C4-2B (cell line): Measurements from ENCODE around the gene MYO1H.

Experiments
- H3K27ac ChIP-seq: fragments of 450-650 bp; 2 replicates; pipeline ENCODE4 v1.5.1; 2017
- ZFX ChIP-seq: fragments of 450-650 bp; IDR thresholded peaks from 2 replicates; pipeline ENCODE4 v1.6.1; 2017
- TF ChIP-seq, protein P1 (sequence below): fragments of 450-650 bp; conservative IDR thresholded peaks from 2 replicates; pipeline ENCODE4 v1.5.1; 2017; ENCODE audit warnings: mild to moderate bottlenecking

MYO1H gene

DNA sequence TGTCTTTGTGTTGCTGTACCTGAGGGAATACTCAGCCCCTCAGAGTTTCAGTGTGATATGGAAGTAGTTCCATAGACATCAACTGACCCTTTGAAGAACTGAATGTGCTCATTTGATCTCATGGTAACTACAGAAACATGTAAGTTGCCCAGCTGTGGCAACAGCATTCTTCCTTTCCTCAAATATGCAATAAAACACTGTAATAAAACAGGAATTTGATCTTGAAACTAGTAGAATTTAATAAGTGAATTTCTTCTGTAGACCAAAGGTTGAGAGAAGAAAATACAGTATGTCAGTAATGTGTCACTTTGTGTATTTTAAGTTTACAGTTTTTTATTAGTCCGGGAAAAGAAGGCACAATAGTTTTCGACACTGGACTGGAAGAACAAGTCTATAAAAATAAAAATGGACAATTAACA is 97.5 kb downstream of the MYO1H start:
- TF ChIP-seq, protein P1, sequence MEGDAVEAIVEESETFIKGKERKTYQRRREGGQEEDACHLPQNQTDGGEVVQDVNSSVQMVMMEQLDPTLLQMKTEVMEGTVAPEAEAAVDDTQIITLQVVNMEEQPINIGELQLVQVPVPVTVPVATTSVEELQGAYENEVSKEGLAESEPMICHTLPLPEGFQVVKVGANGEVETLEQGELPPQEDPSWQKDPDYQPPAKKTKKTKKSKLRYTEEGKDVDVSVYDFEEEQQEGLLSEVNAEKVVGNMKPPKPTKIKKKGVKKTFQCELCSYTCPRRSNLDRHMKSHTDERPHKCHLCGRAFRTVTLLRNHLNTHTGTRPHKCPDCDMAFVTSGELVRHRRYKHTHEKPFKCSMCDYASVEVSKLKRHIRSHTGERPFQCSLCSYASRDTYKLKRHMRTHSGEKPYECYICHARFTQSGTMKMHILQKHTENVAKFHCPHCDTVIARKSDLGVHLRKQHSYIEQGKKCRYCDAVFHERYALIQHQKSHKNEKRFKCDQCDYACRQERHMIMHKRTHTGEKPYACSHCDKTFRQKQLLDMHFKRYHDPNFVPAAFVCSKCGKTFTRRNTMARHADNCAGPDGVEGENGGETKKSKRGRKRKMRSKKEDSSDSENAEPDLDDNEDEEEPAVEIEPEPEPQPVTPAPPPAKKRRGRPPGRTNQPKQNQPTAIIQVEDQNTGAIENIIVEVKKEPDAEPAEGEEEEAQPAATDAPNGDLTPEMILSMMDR = no peak
- TF ChIP-seq ZFX = no peak
- no peak overlapping the region for H3K27ac ChIP-seq

DNA sequence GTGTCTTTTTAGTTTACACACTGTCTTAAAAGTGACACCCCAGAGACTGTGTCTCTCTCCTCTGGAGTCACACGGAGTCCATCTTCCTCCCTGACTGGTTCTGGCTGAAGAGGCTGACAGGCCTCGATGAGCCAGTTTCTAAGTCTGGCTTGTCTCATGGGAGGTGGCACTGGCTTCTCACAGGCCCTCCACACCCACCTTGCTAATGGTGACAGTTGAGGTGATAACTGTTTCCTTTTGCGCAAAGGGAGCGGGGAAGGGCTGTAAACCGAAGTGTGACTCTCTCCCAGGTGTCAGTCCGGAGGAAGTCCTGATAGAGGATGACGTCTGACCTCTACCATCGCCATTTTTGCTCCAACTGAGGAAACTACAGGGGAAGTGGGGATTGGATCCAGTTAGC is 99.2 kb downstream of the MYO1H start:
- no peak overlapping the region for H3K27ac ChIP-seq
- TF ChIP-seq, protein P1 = no peak
- TF ChIP-seq ZFX = no peak

GRCh38 chr12:109447482-109447881 is 99.8 kb downstream of the MYO1H start:
- no peak overlapping the region for H3K27ac ChIP-seq
- TF ChIP-seq, protein P1 = no peak
- no peak for TF ChIP-seq ZFX

DNA sequence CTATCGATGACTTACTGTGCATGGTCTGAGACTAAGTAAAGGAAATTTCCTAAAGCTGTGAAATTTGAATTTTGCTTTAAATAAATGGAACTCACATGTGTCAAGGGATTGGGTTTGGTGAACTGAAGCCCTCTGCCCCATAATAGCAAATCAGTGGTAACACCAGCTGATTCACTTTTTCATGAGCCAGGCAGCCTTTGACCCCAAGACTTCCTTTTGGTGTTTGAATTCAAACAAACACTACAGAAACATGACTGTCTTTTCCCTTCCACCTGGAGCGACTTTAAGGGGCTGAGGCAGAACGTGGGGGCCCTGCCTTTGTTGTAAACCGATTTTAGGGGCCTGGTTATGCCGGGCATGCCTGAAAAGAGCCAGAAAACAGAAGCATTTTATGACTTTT is 100.6 kb downstream of the MYO1H start:
- TF ChIP-seq, protein P1 = no peak
- no peak for TF ChIP-seq ZFX
- H3K27ac ChIP-seq = no peak overlapping the region

DNA sequence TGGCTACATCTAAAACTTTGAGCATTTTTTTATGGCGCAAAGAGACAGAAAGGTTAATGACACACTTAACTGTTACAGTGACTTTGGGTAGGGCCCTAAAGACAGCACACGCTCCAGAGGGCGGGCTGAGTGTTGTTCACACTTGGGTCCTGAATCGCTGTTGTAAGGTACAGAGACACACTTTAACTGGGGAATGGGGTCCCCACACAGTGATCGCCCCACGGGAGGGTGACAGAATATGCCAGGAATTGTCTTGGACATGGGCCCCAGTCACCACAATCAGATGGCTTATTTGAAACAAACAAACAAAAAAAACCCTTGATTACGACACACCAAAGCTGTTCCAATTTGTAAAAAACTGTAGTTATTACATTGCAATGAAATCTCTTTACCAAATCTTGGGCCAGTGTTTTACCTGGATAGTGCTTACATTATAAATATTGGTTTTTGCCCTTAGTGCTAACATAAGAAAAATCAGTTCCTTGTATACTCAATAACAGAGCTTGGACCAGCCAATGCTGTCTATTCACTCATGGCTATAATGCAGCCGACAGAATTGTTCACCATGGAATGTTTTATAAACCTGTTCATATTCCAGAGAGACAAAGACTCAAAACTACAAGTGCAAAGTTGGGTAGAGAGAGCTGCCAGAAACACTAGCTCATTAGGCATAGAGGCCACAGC is 101.1 kb downstream of the MYO1H start:
- no peak overlapping the region for H3K27ac ChIP-seq
- no peak for TF ChIP-seq ZFX
- TF ChIP-seq, protein P1 = no peak

- H3K27ac ChIP-seq = no peak overlapping the region
- TF ChIP-seq, protein P1 = no peak
- TF ChIP-seq ZFX = no peak
These were observed 102.3 kb downstream of the MYO1H start for GRCh38 chr12:109449845-109450532.

GRCh38 chr12:109450980-109451379 is 103.3 kb downstream of the MYO1H start:
- no peak overlapping the region for H3K27ac ChIP-seq
- TF ChIP-seq, protein P1 = no peak
- TF ChIP-seq ZFX = no peak
